Lower leg skin (tissue), 3 donors: Measurements from ENCODE around the gene MRPL10.

Experiments used
- POLR2A ChIP-seq, 2 donors: fragments of 450-650 bp; IDR thresholded peaks; one replicate each; pipeline ENCODE4 v1.6.1; 2016 to 2017; ENCODE audit warnings: antibody characterized with exemption in 2 of 2, mild to moderate bottlenecking in 1 of 2, moderate library complexity in 1 of 2
- TF ChIP-seq, protein P1 (sequence below), 3 donors: fragments of 450-650 bp; IDR thresholded peaks; one replicate each; pipeline ENCODE4 v1.5.1; 2016; ENCODE audit warnings: antibody characterized with exemption in 3 of 3, mild to moderate bottlenecking in 3 of 3, moderate library complexity in 2 of 3

DNA sequence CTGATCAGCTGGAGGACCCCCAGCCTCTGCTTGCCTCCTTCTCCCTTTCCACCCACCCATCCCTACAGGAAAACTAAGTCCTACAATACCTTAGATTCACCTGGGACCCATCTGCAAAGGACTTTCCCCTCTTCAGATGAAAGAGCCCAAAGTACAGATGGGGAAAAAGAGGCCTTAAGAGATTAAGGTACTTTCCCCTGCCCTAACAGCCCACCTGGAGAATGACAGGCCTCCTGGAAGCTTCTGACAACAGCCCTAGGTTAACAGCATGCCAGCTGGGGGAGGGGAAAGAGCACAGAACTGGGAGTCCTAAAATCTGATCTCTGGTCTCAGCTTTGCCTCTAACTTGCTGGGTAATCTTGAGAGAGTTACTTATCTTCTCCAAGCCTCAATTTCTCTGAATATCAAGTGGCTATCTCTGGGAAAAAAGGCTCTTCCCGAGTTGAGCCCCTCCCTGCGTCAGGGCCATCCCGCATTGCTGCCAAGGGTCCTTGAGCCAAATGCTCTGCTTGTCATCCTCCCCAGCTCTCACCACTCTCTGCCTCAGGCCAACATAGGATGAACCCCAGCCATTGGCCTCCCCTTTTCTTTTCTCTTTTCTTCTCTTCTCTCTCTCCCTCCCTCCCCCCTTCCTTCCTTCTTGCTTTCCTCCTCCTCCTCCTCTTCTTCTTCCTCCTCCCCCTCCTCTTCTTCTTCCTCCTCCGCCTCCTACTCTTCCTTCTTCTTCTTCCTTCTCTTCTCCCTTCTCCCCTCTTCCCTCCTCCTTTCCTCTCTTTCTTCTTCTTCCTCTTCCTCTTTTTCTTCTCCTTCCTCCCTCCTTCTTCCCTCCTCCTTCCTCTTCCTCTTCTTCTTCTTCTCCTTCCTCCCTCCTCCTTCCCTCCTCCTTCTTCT is 42.1 kb upstream of the MRPL10 start:
- TF ChIP-seq, protein P1, sequence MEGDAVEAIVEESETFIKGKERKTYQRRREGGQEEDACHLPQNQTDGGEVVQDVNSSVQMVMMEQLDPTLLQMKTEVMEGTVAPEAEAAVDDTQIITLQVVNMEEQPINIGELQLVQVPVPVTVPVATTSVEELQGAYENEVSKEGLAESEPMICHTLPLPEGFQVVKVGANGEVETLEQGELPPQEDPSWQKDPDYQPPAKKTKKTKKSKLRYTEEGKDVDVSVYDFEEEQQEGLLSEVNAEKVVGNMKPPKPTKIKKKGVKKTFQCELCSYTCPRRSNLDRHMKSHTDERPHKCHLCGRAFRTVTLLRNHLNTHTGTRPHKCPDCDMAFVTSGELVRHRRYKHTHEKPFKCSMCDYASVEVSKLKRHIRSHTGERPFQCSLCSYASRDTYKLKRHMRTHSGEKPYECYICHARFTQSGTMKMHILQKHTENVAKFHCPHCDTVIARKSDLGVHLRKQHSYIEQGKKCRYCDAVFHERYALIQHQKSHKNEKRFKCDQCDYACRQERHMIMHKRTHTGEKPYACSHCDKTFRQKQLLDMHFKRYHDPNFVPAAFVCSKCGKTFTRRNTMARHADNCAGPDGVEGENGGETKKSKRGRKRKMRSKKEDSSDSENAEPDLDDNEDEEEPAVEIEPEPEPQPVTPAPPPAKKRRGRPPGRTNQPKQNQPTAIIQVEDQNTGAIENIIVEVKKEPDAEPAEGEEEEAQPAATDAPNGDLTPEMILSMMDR (IDR thresholded peaks at IDR 0.05) = no peak
- no peak for TF ChIP-seq POLR2A (IDR thresholded peaks at IDR 0.05)
